ENCODE results near the gene PNPLA2.
A peak's percentile ranks its signal among the peaks of the same experiment; 100 is the strongest.

The PNPLA2 gene

DNA sequence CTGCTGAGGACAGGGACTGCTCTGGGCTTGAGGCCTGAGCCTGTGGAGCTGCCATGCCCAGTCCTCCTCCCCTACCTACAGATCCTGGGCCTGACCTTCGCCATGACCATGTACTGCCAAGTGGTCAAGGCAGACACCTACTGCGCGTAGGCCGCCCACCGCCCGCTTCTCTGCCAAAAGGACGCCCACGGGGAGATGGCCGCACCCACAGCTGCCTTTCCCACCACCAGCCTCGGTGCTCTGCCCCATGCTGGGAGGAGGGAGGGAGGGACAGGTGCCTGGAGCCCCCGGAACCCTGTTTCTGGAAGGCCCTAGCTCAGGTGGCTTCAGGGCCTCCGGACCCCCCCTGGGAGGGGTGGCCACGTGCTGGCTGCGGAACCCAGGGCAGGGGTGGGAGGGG is 47.8 kb downstream of the PNPLA2 start:
- DNase-seq: no peak
- TF ChIP-seq, protein P1, sequence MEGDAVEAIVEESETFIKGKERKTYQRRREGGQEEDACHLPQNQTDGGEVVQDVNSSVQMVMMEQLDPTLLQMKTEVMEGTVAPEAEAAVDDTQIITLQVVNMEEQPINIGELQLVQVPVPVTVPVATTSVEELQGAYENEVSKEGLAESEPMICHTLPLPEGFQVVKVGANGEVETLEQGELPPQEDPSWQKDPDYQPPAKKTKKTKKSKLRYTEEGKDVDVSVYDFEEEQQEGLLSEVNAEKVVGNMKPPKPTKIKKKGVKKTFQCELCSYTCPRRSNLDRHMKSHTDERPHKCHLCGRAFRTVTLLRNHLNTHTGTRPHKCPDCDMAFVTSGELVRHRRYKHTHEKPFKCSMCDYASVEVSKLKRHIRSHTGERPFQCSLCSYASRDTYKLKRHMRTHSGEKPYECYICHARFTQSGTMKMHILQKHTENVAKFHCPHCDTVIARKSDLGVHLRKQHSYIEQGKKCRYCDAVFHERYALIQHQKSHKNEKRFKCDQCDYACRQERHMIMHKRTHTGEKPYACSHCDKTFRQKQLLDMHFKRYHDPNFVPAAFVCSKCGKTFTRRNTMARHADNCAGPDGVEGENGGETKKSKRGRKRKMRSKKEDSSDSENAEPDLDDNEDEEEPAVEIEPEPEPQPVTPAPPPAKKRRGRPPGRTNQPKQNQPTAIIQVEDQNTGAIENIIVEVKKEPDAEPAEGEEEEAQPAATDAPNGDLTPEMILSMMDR (IDR thresholded peaks at IDR 0.05): no peak
- no peaks in the 10 kb centered on the region for H3K36me3 Mint-ChIP-seq (ENCODE audit: low read depth)
- no peaks in the 10 kb centered on the region for H3K27me3 Mint-ChIP-seq (ENCODE audit: low read depth, poor library complexity)
- H3K4me3 Mint-ChIP-seq: no peak overlapping the region
- no peak overlapping the region for H3K27ac Mint-ChIP-seq
- H3K9me3 Mint-ChIP-seq: no peaks in the 10 kb centered on the region
- H3K4me1 Mint-ChIP-seq: peaks cover 30% of the 10 kb centered on the region

DNA sequence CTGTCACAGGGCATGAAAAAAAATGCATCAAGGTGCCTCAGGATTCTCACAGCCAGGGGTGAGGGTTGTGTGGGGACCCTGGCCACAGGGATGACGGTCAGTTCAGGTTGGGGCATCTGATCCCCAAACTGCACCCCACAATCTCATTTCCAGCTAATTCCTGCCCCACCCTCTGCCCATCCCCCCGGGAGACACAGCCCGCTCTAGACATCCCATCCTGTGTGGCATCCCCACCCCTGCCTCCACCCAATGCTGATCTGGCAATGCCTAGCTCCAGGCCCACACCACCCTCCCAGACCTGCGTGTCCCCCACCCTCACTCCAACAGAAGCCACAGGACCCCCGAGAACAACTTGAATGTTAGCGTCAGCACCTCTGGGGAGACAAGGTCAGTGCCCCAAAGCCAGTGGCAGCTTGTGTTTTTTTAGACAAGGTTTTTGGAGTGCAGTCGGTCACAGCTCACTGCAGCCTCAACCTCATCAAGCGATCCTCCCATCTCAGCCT is 49.2 kb downstream of the PNPLA2 start:
- H3K9me3 Mint-ChIP-seq: no peaks in the 10 kb centered on the region
- no peak overlapping the region for H3K4me3 Mint-ChIP-seq

DNA sequence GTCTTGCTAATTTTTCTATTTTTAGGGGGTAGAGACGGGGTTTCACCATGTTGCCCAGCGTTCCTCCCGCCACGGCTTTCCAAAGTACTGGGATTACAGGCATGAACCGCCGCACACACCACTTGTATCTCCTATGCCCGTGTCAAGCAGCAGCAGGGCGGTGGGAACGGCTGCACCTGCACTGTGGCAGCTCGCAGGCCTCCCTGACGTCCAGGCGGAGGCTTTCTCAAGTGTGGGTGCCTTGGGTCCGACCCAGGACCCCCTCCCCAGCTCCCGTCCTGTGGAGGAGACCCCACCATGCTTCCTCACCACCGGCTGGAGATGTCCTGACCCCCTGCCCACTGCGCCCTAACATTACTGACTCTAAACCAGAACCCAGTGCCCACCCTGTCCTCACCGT is 49.7 kb downstream of the PNPLA2 start:
- Mint-ChIP-seq H3K27me3 (ENCODE audit: low read depth, poor library complexity) (no peaks in the 10 kb centered on the region), H3K36me3 (ENCODE audit: low read depth) (peaks cover 2% of the 10 kb centered on the region), H3K9me3 (no peaks in the 10 kb centered on the region), H3K4me1 (peaks cover 13% of the 10 kb centered on the region), H3K27ac (peak overlapping the region; percentile 36), H3K4me3 (no peak overlapping the region)
- DNase-seq: no peak
- TF ChIP-seq, protein P1 (IDR thresholded peaks at IDR 0.05): no peak

More for the DNA sequence above, 49.2 kb downstream of the PNPLA2 start:
- Mint-ChIP-seq H3K27ac (peak overlapping the region; percentile 36), H3K27me3 (ENCODE audit: low read depth, poor library complexity) (no peaks in the 10 kb centered on the region), H3K36me3 (ENCODE audit: low read depth) (no peaks in the 10 kb centered on the region), H3K4me1 (peaks cover 17% of the 10 kb centered on the region)
- TF ChIP-seq, protein P1 (IDR thresholded peaks at IDR 0.05): no peak
- DNase-seq: no peak

DNA sequence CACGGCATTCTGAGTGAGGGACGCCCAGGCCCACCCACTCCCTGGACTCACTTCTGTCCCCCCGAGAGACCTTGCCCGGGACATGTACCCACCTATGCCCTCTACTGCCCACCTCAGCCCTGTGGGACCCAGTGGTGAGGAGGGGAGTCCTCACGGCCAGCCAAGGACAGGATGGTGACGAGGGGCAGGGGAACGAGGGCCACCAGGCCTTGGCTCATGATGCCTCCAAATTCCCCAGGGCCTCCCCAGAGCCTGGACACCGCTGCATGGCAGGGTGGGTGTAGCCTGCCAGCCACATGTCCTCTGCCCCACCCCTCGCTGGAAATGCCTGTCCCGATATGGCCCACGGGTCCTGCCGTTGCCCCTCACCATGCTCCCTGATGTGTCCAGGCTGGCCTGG is 50.1 kb downstream of the PNPLA2 start:
- Mint-ChIP-seq H3K4me1 (peaks cover 9% of the 10 kb centered on the region), H3K36me3 (ENCODE audit: low read depth) (peaks cover 6% of the 10 kb centered on the region), H3K4me3 (no peak overlapping the region), H3K27ac (no peak overlapping the region), H3K27me3 (ENCODE audit: low read depth, poor library complexity) (no peaks in the 10 kb centered on the region), H3K9me3 (no peaks in the 10 kb centered on the region)
- no peak for DNase-seq
- TF ChIP-seq, protein P1 (IDR thresholded peaks at IDR 0.05): no peak

DNA sequence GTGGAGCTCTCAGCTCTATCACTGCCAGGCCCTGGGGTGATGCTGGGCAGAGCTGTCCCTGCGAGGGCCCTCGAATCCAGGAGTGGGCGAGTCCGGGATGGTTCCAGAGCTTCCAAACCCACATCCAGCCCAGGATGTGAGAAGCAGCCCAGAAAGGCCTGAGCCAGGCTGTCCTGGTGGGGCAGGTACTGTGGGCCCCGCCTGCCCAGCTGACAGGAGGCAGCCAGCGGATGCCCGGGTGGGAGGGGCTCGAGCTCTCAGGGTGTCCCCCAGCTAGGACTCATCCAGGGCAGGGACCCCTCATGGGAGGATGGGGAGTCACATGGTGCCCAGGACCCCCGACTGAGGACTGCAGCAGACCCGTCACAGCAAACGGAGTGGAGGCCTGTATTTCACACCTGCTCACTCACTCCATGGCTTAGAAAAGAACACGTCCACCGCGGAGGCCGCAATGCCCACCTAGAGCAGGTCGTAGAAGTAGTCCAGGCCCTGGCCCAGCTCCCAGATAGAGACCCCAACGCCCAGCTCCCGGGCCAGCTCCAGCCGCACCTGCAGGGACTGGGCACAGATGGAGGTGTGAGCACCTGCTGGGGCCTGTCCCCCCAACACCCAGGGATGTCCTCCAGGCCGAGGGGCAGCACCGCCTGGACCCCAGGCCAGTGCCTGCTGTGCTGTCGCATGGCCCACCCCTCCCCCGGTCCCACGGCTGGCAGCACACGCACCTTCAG is 50.8 kb downstream of the PNPLA2 start:
- no peaks in the 10 kb centered on the region for H3K27me3 Mint-ChIP-seq (ENCODE audit: low read depth, poor library complexity)
- no peak overlapping the region for H3K27ac Mint-ChIP-seq
- TF ChIP-seq, protein P1 (IDR thresholded peaks at IDR 0.05): no peak
- no peak for DNase-seq
- H3K4me3 Mint-ChIP-seq: no peak overlapping the region
- H3K36me3 Mint-ChIP-seq (ENCODE audit: low read depth): peaks cover 11% of the 10 kb centered on the region
- peaks cover 9% of the 10 kb centered on the region for H3K4me1 Mint-ChIP-seq
- no peaks in the 10 kb centered on the region for H3K9me3 Mint-ChIP-seq

DNA sequence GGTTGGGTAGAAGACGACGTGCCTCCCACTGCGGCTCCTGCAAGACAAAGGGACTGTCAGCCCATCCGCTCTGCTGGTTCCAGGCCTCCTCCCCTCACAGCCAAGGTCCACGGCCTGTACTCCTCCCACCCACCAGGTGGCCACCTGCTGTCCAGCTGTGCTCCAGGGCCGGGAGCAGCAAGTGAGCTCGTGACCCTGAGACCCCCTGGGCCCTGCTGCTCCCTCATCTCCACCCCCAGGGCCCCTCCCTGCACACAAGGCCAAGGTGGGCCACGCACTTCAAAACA is 51.4 kb downstream of the PNPLA2 start:
- H3K9me3 Mint-ChIP-seq: no peaks in the 10 kb centered on the region
- TF ChIP-seq, protein P1 (IDR thresholded peaks at IDR 0.05): peak; percentile 30
- H3K36me3 Mint-ChIP-seq (ENCODE audit: low read depth): peaks cover 13% of the 10 kb centered on the region
- H3K4me1 Mint-ChIP-seq: peaks cover 5% of the 10 kb centered on the region
- DNase-seq: peak; percentile 53
- no peak overlapping the region for H3K27ac Mint-ChIP-seq
- no peaks in the 10 kb centered on the region for H3K27me3 Mint-ChIP-seq (ENCODE audit: low read depth, poor library complexity)
- H3K4me3 Mint-ChIP-seq: no peak overlapping the region

Measured in nephron progenitor cell (in vitro differentiated cells).